AG09319 (cell line): Measurements from ENCODE around the gene SLC1A3.

ENCODE experiments used
- DNase-seq: peaks from one replicate; pipeline ENCODE4 v3.0.0-alpha.2; 2010; ENCODE audit warnings: low read depth; ENCODE audit errors: extremely low read depth
- TF ChIP-seq, protein P1 (sequence below): IDR thresholded peaks from 2 replicates; pipeline ENCODE4 v1.5.1; 2011; ENCODE audit warnings: low read depth, mild to moderate bottlenecking, inconsistent platforms, low read length, moderate library complexity

Gene SLC1A3

GRCh38 chr5:36686881-36687280 is 80.5 kb downstream of the SLC1A3 start:
- TF ChIP-seq, protein P1, sequence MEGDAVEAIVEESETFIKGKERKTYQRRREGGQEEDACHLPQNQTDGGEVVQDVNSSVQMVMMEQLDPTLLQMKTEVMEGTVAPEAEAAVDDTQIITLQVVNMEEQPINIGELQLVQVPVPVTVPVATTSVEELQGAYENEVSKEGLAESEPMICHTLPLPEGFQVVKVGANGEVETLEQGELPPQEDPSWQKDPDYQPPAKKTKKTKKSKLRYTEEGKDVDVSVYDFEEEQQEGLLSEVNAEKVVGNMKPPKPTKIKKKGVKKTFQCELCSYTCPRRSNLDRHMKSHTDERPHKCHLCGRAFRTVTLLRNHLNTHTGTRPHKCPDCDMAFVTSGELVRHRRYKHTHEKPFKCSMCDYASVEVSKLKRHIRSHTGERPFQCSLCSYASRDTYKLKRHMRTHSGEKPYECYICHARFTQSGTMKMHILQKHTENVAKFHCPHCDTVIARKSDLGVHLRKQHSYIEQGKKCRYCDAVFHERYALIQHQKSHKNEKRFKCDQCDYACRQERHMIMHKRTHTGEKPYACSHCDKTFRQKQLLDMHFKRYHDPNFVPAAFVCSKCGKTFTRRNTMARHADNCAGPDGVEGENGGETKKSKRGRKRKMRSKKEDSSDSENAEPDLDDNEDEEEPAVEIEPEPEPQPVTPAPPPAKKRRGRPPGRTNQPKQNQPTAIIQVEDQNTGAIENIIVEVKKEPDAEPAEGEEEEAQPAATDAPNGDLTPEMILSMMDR: no peak
- DNase-seq: no peak

- no peak for DNase-seq
- TF ChIP-seq, protein P1: peak; percentile 24
These were observed 82.3 kb downstream of the SLC1A3 start for GRCh38 chr5:36688722-36689121.

DNA sequence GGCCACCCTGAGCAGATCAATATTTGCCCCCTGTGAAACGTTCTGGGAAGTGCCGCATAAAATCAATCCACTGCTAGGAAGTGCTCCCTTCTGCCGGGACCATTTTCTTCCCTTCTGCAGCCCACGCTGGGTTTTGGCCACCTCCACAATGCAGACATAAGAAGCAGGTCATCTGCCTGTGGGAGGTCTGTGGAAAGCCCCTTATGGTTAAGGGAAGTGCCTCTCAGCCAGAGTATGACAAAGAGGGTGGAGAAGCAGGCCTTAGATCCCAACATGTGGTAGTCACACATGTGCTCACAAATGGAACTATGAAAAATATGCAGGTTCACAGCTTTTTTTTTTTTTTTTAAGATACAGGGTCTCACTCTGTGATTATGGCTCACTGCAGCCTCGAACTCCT is 82.8 kb downstream of the SLC1A3 start:
- DNase-seq: no peak
- TF ChIP-seq, protein P1: no peak

- DNase-seq: no peak
- TF ChIP-seq, protein P1: peak; percentile 89
These were observed 83.9 kb downstream of the SLC1A3 start for GRCh38 chr5:36690041-36690961.

GRCh38 chr5:36691226-36691625 is 84.8 kb downstream of the SLC1A3 start:
- DNase-seq: no peak
- TF ChIP-seq, protein P1: no peak

DNA sequence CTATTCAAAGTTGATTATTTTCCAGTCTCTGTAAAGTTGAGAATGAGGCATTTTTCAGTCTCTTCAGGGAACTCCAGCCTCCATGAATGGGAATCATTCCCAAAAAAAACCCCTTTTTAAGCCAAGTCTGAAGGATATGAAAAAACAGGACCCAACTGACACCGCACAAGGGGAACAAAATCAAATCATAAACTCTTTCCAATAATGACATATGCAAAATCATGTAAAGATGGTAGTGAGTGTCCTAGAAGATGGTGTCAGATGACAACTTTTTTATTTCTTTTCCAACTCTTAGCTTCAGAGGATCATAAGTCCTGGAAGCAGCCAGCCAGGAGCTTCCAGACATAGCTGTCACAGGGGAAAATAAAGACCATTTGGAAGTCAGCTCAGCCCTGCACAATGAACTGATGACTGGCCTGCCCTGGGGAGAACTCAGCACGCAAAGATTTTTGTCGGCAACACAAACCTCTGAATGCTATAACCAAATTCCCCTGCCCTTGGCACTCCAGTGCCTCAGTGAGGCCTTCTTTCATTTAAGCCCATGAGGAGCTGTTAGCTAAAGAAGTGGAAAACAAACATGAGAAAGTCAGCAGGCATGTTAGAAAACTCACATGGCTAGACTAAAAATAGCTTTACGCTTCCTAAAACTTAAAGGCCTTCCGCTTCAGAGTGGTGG is 85.4 kb downstream of the SLC1A3 start:
- no peak for DNase-seq
- TF ChIP-seq, protein P1: no peak
